ENCODE results near the gene KIF26B. TPM values are rescaled to one million over a fixed set of nuclear protein-coding genes. Genes with fewer than 3 reads are reported as not detected.

The KIF26B gene
- polyA plus RNA-seq, 1 of the 3 experiments (the other 2 are of a cell fraction): 2.6 TPM

- TF ChIP-seq MAX (IDR thresholded peaks at IDR 0.05; ENCODE audit: low read depth): no peak
- TF ChIP-seq NFIC (IDR thresholded peaks at IDR 0.05; ENCODE audit: borderline replicate concordance): no peak
- no peak for TF ChIP-seq FOXJ3 (CRISPR knock-in tag; IDR thresholded peaks at IDR 0.05)
- no peak for TF ChIP-seq GABPA (IDR thresholded peaks at IDR 0.05; ENCODE audit: low read depth)
- TF ChIP-seq CTCF (IDR thresholded peaks at IDR 0.05): no peak
- no peak for TF ChIP-seq CHD2 (IDR thresholded peaks at IDR 0.05; ENCODE audit: low read length, partially characterized antibody)
Observed at GRCh38 chr1:245226203-245226499, 71.4 kb downstream of the KIF26B start (continued).

- Histone ChIP-seq H3K9ac (no peak overlapping the region), H2AFZ (ENCODE audit: low read depth) (no peak overlapping the region), H3K4me1 (ENCODE audit: control insufficient read depth in 1 of 2, insufficient read depth in 2 of 2, low read depth in 1 of 2, low read length in 1 of 2) (peaks cover 0 to 10% of the 10 kb centered on the region in 2 experiments; a peak in 1 of 4 replicates), H3K27me3 (ENCODE audit: insufficient read depth) (no peaks in the 10 kb centered on the region), H3F3A (replicated peaks; ENCODE audit: insufficient read depth) (no peaks in the 10 kb centered on the region), H3K36me3 (replicated peaks in 1 of 2; ENCODE audit: control insufficient read depth in 1 of 2, insufficient read depth in 2 of 2, low read length in 1 of 2) (peaks cover 0 to 8% of the 10 kb centered on the region in 2 experiments), H3K79me2 (ENCODE audit: insufficient read depth) (no peaks in the 10 kb centered on the region; the same call in 1 of the 2 replicates), H4K20me1 (ENCODE audit: insufficient read depth) (no peaks in the 10 kb centered on the region; the same call in 1 of the 2 replicates), H3K9me2 (no peaks in the 10 kb centered on the region), H3K4me3 (ENCODE audit: low read depth in 2 of 2, low read length in 1 of 2) (no peak overlapping the region), H3K9me3 (no peaks in the 10 kb centered on the region), H3K27ac (ENCODE audit: low read depth in 2 of 2, low read length in 1 of 2) (no peak overlapping the region), H3K4me2 (no peak overlapping the region)
- TF ChIP-seq RCOR1 (IDR thresholded peaks at IDR 0.05; ENCODE audit: low read length) (no peak), POLR2AphosphoS5 (IDR thresholded peaks at IDR 0.05; ENCODE audit: low read depth, low read length) (no peak), REST (IDR thresholded peaks at IDR 0.05; ENCODE audit: low read depth, low read length) (no peak), RAD21 (IDR thresholded peaks at IDR 0.05; ENCODE audit: low read length) (no peak), NFIC (IDR thresholded peaks at IDR 0.05; ENCODE audit: borderline replicate concordance) (no peak), TCF12 (IDR thresholded peaks at IDR 0.05) (no peak), YY1 (IDR thresholded peaks at IDR 0.05; ENCODE audit: low read depth) (no peak), SIN3A (IDR thresholded peaks at IDR 0.05; ENCODE audit: borderline replicate concordance, low read depth, low read length) (no peak), MEF2A (IDR thresholded peaks at IDR 0.05; ENCODE audit: borderline replicate concordance, low read depth) (no peak), TEAD4 (IDR thresholded peaks at IDR 0.05; ENCODE audit: borderline replicate concordance, insufficient read depth) (no peak), GATA2 (CRISPR knock-in tag; IDR thresholded peaks at IDR 0.05) (no peak), NRF1 (IDR thresholded peaks at IDR 0.05; ENCODE audit: low read depth, low read length) (no peak), ELF1 (IDR thresholded peaks at IDR 0.05) (no peak), MAX (IDR thresholded peaks at IDR 0.05; ENCODE audit: low read depth) (no peak), TAF1 (IDR thresholded peaks at IDR 0.05; ENCODE audit: borderline replicate concordance, low read depth, low read length) (no peak), ZBTB33 (IDR thresholded peaks at IDR 0.05; ENCODE audit: borderline replicate concordance, low read depth) (no peak), RFX5 (IDR thresholded peaks at IDR 0.05; ENCODE audit: low read length) (no peak)
- DNase-seq: no peak
- ChIA-PET CTCF (no interaction called here), POLR2A (no interaction called here)
- WGBS (ENCODE audit: low lambda C conversion rate): 92% methylated on average over 8 of the region's 8 CpGs
Observed at GRCh38 chr1:245229051-245229450, 74.3 kb downstream of the KIF26B start.

All from SK-N-SH (cell line).